A549 (cell line): ENCODE measurements around the gene MRAS. TPM values are rescaled to one million over a fixed set of nuclear protein-coding genes. Genes with fewer than 3 reads are reported as not detected.

Source experiments
- ATAC-seq, 2 experiments: fragments of 200-7000 bp in 1 of 2; fragments of >200 bp in 1 of 2; cut with Nextera tagmentation in 1 of 2; cut with Tn5 transposase in 1 of 2; 3 replicates each; pipeline versions ENCODE4 v1.8.0 to v1.9.1; 2018 to 2020; ENCODE audit warnings: mild to moderate bottlenecking in 1 of 2, moderate library complexity in 1 of 2
- CTCF ChIA-PET: fragments of 300-600 bp; sonication (Branson Sonifier 250); formaldehyde crosslinking; extraction: SDS; loops from one replicate; lab custom pipeline; 2021; ENCODE audit warnings: antibody characterized with exemption, inconsistent platforms; lab: Yijun Ruan, JAX
- POLR2A ChIA-PET: fragments of 350-600 bp; formaldehyde crosslinking; extraction: SDS; loops from one replicate; lab custom pipeline; 2021; ENCODE audit warnings: antibody characterized with exemption, inconsistent platforms; lab: Yijun Ruan, JAX
- DNase-seq, 2 experiments: peaks; one replicate each; pipeline versions ENCODE4 v3.0.0 to v3.0.0-alpha.2; 2011 to 2016; ENCODE audit warnings: low read depth in 1 of 2, low spot score in 1 of 2
- FAIRE-seq: peaks from 2 replicates; lab custom pipeline; 2011; peaks lifted over from hg19 to GRCh38; lab: Jason Lieb, UNC
- H3K27ac ChIP-seq, 2 experiments: fragments of >200 bp; sonication (Bioruptor Twin); formaldehyde crosslinking; 3 replicates each; pipeline ENCODE4 v1.5.1; 2016 to 2017
- H3K4me1 ChIP-seq: fragments of >200 bp; sonication (Bioruptor Twin); formaldehyde crosslinking; 3 replicates; pipeline ENCODE4 v1.6.1; 2016
- H3K4me2 ChIP-seq: fragments of >200 bp; sonication (Bioruptor Twin); formaldehyde crosslinking; 3 replicates; pipeline ENCODE4 v1.6.1; 2016
- H3K4me3 ChIP-seq: fragments of >200 bp; sonication (Bioruptor Twin); formaldehyde crosslinking; 3 replicates; pipeline ENCODE4 v1.5.1; 2016
- H3K9me3 ChIP-seq: fragments of >200 bp; sonication (Bioruptor Twin); formaldehyde crosslinking; 3 replicates; pipeline ENCODE4 v1.6.1; 2016
- BHLHE40 ChIP-seq: IDR thresholded peaks from 2 replicates; pipeline ENCODE4 v1.6.1; 2012; ENCODE audit warnings: low read depth, low read length, inconsistent platforms
- CBX2 ChIP-seq: fragments of 200-600 bp; sonication (generic); IDR thresholded peaks from 2 replicates; pipeline ENCODE4 v1.6.1; 2016; ENCODE audit warnings: low read depth, mild to moderate bottlenecking, borderline replicate concordance
- CHD2 ChIP-seq: fragments of 150-350 bp; IDR thresholded peaks from 2 replicates; pipeline ENCODE4 v1.6.1; 2014; ENCODE audit warnings: low read length; ENCODE audit not compliant: partially characterized antibody
- CHD4 ChIP-seq: fragments of 200-600 bp; sonication (generic); IDR thresholded peaks from 2 replicates; pipeline ENCODE4 v1.6.1; 2016; ENCODE audit warnings: antibody characterized with exemption, mild to moderate bottlenecking, borderline replicate concordance
- EHF ChIP-seq: fragments of 250-450 bp; sonication (Bioruptor Pico); IDR thresholded peaks from 2 replicates; pipeline ENCODE4 v1.5.0; 2020; ENCODE audit warnings: mild to moderate bottlenecking
- FOSB ChIP-seq: fragments of 250-450 bp; sonication (Bioruptor Pico); IDR thresholded peaks from 2 replicates; pipeline ENCODE4 v1.5.0; 2020; ENCODE audit warnings: mild to moderate bottlenecking, moderate library complexity
- FOSL2 ChIP-seq, 2 experiments: fragments of 450-650 bp in 1 of 2; fragments of >200 bp in 1 of 2; sonication (Bioruptor Twin) in 1 of 2; formaldehyde crosslinking; IDR thresholded peaks; 2 replicates each; pipeline versions ENCODE4 v1.5.0 to v1.6.1; 2016 to 2020; ENCODE audit warnings: mild to moderate bottlenecking in 1 of 2, moderate library complexity in 1 of 2
- FOXS1 ChIP-seq: fragments of 250-450 bp; sonication (Bioruptor Pico); IDR thresholded peaks from 2 replicates; pipeline ENCODE4 v1.5.0; 2020; ENCODE audit warnings: mild to moderate bottlenecking, moderate library complexity
- GATA3 ChIP-seq: IDR thresholded peaks from 2 replicates; pipeline ENCODE4 v1.6.1; 2012; ENCODE audit warnings: borderline replicate concordance
- HDAC2 ChIP-seq: fragments of 200-600 bp; sonication (generic); IDR thresholded peaks from 2 replicates; pipeline ENCODE4 v1.6.1; 2016
- HEYL ChIP-seq: fragments of 250-450 bp; sonication (Bioruptor Pico); IDR thresholded peaks from 2 replicates; pipeline ENCODE4 v1.8.0; 2021; ENCODE audit warnings: mild to moderate bottlenecking, moderate library complexity
- HOXA7 ChIP-seq: fragments of 250-450 bp; sonication (Bioruptor Pico); IDR thresholded peaks from 2 replicates; pipeline ENCODE4 v1.5.0; 2020; ENCODE audit warnings: mild to moderate bottlenecking, moderate library complexity
- HOXB13 ChIP-seq: fragments of 250-450 bp; sonication (Bioruptor Pico); IDR thresholded peaks from 2 replicates; pipeline ENCODE4 v1.5.0; 2020; ENCODE audit warnings: low read depth, mild to moderate bottlenecking, moderate library complexity
- HOXB5 ChIP-seq: fragments of 250-450 bp; sonication (Bioruptor Pico); IDR thresholded peaks from 2 replicates; pipeline ENCODE4 v1.5.0; 2020; ENCODE audit warnings: mild to moderate bottlenecking, moderate library complexity
- JUN ChIP-seq, 2 experiments: fragments of >200 bp; sonication (Bioruptor Twin); formaldehyde crosslinking; IDR thresholded peaks; 2 replicates in 1 of 2; 3 replicates in 1 of 2; pipeline ENCODE4 v1.6.1; 2016 to 2017
- JUNB ChIP-seq: fragments of >200 bp; sonication (Bioruptor Twin); formaldehyde crosslinking; IDR thresholded peaks from 2 replicates; pipeline ENCODE4 v1.6.1; 2016
- KDM1A ChIP-seq: fragments of 200-600 bp; sonication (generic); IDR thresholded peaks from 2 replicates; pipeline ENCODE4 v1.6.1; 2016; ENCODE audit warnings: low read depth, mild to moderate bottlenecking
- MAFK ChIP-seq: fragments of 450-650 bp; IDR thresholded peaks from 2 replicates; pipeline ENCODE4 v1.6.1; 2014; ENCODE audit not compliant: partially characterized antibody
- MAX ChIP-seq: IDR thresholded peaks from 2 replicates; pipeline ENCODE4 v1.6.1; 2012
- MYC ChIP-seq: IDR thresholded peaks from 2 replicates; pipeline ENCODE4 v1.6.1; 2012; ENCODE audit warnings: mild to moderate bottlenecking, inconsistent platforms, low read length, improper control_type of control experiment, borderline replicate concordance
- NPAS2 ChIP-seq: fragments of 250-450 bp; sonication (Bioruptor Pico); IDR thresholded peaks from 2 replicates; pipeline ENCODE4 v1.8.0; 2022; ENCODE audit warnings: mild to moderate bottlenecking, moderate library complexity, borderline replicate concordance
- POLR2A ChIP-seq: IDR thresholded peaks from 2 replicates; pipeline ENCODE4 v1.6.1; 2012; ENCODE audit warnings: mild to moderate bottlenecking, low read length
- POLR2AphosphoS2 ChIP-seq: conservative IDR thresholded peaks from 2 replicates; pipeline ENCODE4 v1.6.1; 2012; ENCODE audit warnings: low read length, improper control_type of control experiment, inconsistent platforms
- RARB ChIP-seq: fragments of 250-450 bp; sonication (Bioruptor Pico); IDR thresholded peaks from 2 replicates; pipeline ENCODE4 v1.8.0; 2021; ENCODE audit warnings: mild to moderate bottlenecking, moderate library complexity
- RNF2 ChIP-seq: fragments of 200-600 bp; sonication (generic); IDR thresholded peaks from 2 replicates; pipeline ENCODE4 v1.6.1; 2016; ENCODE audit warnings: low read depth, mild to moderate bottlenecking, antibody characterized with exemption, moderate library complexity, borderline replicate concordance
- TFCP2L1 ChIP-seq: fragments of 250-450 bp; sonication (Bioruptor Pico); IDR thresholded peaks from 2 replicates; pipeline ENCODE4 v1.5.0; 2021; ENCODE audit warnings: mild to moderate bottlenecking
- ZFP36 ChIP-seq: fragments of 450-650 bp; IDR thresholded peaks from 2 replicates; pipeline ENCODE4 v1.6.1; 2014; ENCODE audit warnings: borderline replicate concordance; ENCODE audit not compliant: partially characterized antibody
- ZNF302 ChIP-seq: fragments of 250-450 bp; sonication (Bioruptor Pico); IDR thresholded peaks from 2 replicates; pipeline ENCODE4 v1.9.0; 2021; ENCODE audit warnings: inconsistent platforms, mild to moderate bottlenecking, moderate library complexity
- ZSCAN20 ChIP-seq: fragments of 250-450 bp; sonication (Bioruptor Pico); IDR thresholded peaks from 2 replicates; pipeline ENCODE4 v1.8.0; 2022; ENCODE audit warnings: mild to moderate bottlenecking, moderate library complexity
- WGBS: methylation state at CpG from one replicate; pipeline ENCODE4 v1.1.6; 2017; ENCODE audit errors: missing lambda C conversion rate; 5-methylcytosine and 5-hydroxymethylcytosine counted together
- polyA plus RNA-seq, 4 experiments: library from polyadenylated mRNA; depleted of rRNA in 3 of 4; stranded (reverse); fragments of >200 nt; fragmentation: RNase III in 1 of 4; extraction: RNeasy Plus Mini Kit Qiagen cat#74134 plus additional on column Dnase treatment in 1 of 4; gene quantifications; 2 replicates in 3 of 4; 3 replicates in 1 of 4; pipeline ENCODE4 v1.2.3, GENCODE V29; 2011 to 2017
- TF ChIP-seq, protein P1 (sequence below): fragments of 250-450 bp; sonication (Bioruptor Pico); IDR thresholded peaks from 2 replicates; pipeline ENCODE4 v1.5.0; 2021; ENCODE audit warnings: mild to moderate bottlenecking, moderate library complexity, borderline replicate concordance
- TF ChIP-seq, protein P2 (sequence below): fragments of 250-450 bp; sonication (Bioruptor Pico); IDR thresholded peaks from 2 replicates; pipeline ENCODE4 v1.5.0; 2020; ENCODE audit warnings: low read depth, mild to moderate bottlenecking, moderate library complexity
- TF ChIP-seq, protein P3 (sequence below): fragments of >200 bp; sonication (Bioruptor Twin); formaldehyde crosslinking; IDR thresholded peaks from 2 replicates; pipeline ENCODE4 v1.6.1; 2016
- TF ChIP-seq, protein P4 (sequence below): IDR thresholded peaks from 2 replicates; pipeline ENCODE4 v1.6.1; 2012

MRAS gene
- polyA plus RNA-seq, 2 of the 4 experiments (the other 2 are of a cell fraction), result 11.2 to 15.0 TPM

- ChIA-PET POLR2A (no interaction called here), CTCF (interaction anchor here (0.6 to 2.7 kb wide), 8 partner anchors 9 to 878 kb away, joined by 3 to 12 read pairs (median 3); no protein-coding TSS in a partner anchor)
- DNase-seq (no peak), FAIRE-seq (no peak), ATAC-seq (no peak)
- H3K4me2 ChIP-seq, result no peak overlapping the region
- H3K27ac ChIP-seq, result no peak overlapping the region
- no peaks in the 10 kb centered on the region for H3K9me3 ChIP-seq
- no peak overlapping the region for H3K4me3 ChIP-seq
- TF ChIP-seq MAFK (no peak), NPAS2 (CRISPR knock-in tag) (no peak), GATA3 (no peak), POLR2A (no peak), KDM1A (no peak), RARB (CRISPR knock-in tag) (no peak), ZFP36 (no peak), MAX (no peak), CHD4 (no peak), JUNB (no peak), HOXB5 (CRISPR knock-in tag) (no peak), POLR2AphosphoS2 (no peak), TFCP2L1 (CRISPR knock-in tag) (no peak), ZNF302 (CRISPR knock-in tag) (no peak), FOSL2 (IDR thresholded peaks at IDR 0.05) (no peak), FOSL2 (CRISPR knock-in tag; IDR thresholded peaks at IDR 0.05) (no peak), BHLHE40 (no peak), FOXS1 (CRISPR knock-in tag) (no peak)
- TF ChIP-seq, protein P1, sequence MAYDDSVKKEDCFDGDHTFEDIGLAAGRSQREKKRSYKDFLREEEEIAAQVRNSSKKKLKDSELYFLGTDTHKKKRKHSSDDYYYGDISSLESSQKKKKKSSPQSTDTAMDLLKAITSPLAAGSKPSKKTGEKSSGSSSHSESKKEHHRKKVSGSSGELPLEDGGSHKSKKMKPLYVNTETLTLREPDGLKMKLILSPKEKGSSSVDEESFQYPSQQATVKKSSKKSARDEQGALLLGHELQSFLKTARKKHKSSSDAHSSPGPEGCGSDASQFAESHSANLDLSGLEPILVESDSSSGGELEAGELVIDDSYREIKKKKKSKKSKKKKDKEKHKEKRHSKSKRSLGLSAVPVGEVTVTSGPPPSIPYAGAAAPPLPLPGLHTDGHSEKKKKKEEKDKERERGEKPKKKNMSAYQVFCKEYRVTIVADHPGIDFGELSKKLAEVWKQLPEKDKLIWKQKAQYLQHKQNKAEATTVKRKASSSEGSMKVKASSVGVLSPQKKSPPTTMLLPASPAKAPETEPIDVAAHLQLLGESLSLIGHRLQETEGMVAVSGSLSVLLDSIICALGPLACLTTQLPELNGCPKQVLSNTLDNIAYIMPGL (CRISPR knock-in tag), result no peak
- TF ChIP-seq, protein P2, sequence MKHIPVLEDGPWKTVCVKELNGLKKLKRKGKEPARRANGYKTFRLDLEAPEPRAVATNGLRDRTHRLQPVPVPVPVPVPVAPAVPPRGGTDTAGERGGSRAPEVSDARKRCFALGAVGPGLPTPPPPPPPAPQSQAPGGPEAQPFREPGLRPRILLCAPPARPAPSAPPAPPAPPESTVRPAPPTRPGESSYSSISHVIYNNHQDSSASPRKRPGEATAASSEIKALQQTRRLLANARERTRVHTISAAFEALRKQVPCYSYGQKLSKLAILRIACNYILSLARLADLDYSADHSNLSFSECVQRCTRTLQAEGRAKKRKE (CRISPR knock-in tag), result no peak
- H3K4me1 ChIP-seq, result no peaks in the 10 kb centered on the region
- 53% methylated on average over 5 of the region's 6 CpGs for WGBS
Measured at GRCh38 chr3:138450704-138451424, 102.5 kb downstream of the MRAS start.

- ATAC-seq (no peak), FAIRE-seq (no peak), DNase-seq (no peak)
- CTCF ChIA-PET, result interaction anchor here (0.9 to 2.7 kb wide), 8 partner anchors 9 to 877 kb away, joined by 3 to 12 read pairs (median 3); no protein-coding TSS in a partner anchor
- H3K9me3 ChIP-seq, result no peaks in the 10 kb centered on the region
- no peaks in the 10 kb centered on the region for H3K4me1 ChIP-seq
- TF ChIP-seq CHD2, result no peak
- TF ChIP-seq EHF (CRISPR knock-in tag), result no peak
- TF ChIP-seq RNF2, result no peak
- no peak for TF ChIP-seq ZSCAN20 (CRISPR knock-in tag)
- TF ChIP-seq JUN (IDR thresholded peaks at IDR 0.05), result no peak
- no peak for TF ChIP-seq MAX
- no peak for TF ChIP-seq BHLHE40
- no peak for TF ChIP-seq HOXB13
- no peak for TF ChIP-seq HDAC2
- TF ChIP-seq HOXA7 (CRISPR knock-in tag), result no peak
- no peak for TF ChIP-seq HEYL (CRISPR knock-in tag)
- TF ChIP-seq HOXB5 (CRISPR knock-in tag), result no peak
- TF ChIP-seq CBX2, result no peak
- no peak for TF ChIP-seq FOSB (CRISPR knock-in tag)
- TF ChIP-seq, protein P3, sequence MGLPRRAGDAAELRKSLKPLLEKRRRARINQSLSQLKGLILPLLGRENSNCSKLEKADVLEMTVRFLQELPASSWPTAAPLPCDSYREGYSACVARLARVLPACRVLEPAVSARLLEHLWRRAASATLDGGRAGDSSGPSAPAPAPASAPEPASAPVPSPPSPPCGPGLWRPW, result no peak
- TF ChIP-seq JUNB, result no peak
- TF ChIP-seq MYC, result no peak
- TF ChIP-seq, protein P4, sequence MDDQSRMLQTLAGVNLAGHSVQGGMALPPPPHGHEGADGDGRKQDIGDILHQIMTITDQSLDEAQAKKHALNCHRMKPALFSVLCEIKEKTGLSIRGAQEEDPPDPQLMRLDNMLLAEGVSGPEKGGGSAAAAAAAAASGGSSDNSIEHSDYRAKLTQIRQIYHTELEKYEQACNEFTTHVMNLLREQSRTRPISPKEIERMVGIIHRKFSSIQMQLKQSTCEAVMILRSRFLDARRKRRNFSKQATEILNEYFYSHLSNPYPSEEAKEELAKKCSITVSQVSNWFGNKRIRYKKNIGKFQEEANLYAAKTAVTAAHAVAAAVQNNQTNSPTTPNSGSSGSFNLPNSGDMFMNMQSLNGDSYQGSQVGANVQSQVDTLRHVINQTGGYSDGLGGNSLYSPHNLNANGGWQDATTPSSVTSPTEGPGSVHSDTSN, result no peak
- TF ChIP-seq GATA3, result no peak
- no peak overlapping the region for H3K4me3 ChIP-seq
- H3K4me2 ChIP-seq, result no peak overlapping the region
- WGBS, result 82% methylated on average over 43 of the region's 43 CpGs
- POLR2A ChIA-PET, result no interaction called here
- H3K27ac ChIP-seq, result no peak overlapping the region
Measured at GRCh38 chr3:138451595-138452162, 103.3 kb downstream of the MRAS start.
